HG02852 (cell line): ENCODE data around the gene BANK1.

ENCODE experiments used
- ATAC-seq: cut with Tn5 transposase; IDR thresholded peaks from one replicate; pipeline ENCODE4 v1.9.1; 2021; ENCODE audit warnings: mild to moderate bottlenecking, moderate library complexity; ENCODE audit not compliant: unreplicated experiment

The BANK1 gene

DNA sequence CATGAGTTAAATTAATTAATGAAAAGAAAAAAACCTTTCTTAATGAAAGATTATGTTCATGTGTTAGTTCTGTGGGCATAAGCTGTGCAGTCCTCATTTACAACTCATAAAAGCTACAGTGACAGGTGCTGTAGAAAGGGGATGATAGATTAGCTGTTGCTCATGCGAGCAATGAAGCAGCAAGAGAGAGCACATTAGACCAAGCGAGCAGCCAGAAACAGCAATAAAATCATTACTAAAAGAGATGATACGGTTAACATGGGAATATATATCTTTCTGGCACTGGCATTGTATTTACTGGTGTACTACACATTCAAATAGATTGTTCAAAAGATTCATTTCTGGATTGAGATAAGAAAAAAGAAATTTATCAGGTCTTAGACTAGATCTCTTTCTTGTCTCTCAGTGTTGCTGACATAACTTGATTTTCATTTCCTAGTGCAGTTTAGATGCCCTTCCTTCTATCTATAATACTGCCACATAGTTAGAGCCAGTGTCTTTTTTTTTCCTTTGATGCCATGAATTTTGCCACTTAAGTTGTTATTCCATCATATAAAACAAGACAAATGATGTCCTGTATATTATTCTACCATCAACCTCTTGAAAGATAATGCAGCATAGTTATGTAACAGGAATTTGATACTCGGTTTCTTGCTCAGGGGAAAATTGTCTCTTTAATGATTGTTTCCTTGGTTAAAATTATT is 164.6 kb downstream of the BANK1 start:
- no peak for ATAC-seq

DNA sequence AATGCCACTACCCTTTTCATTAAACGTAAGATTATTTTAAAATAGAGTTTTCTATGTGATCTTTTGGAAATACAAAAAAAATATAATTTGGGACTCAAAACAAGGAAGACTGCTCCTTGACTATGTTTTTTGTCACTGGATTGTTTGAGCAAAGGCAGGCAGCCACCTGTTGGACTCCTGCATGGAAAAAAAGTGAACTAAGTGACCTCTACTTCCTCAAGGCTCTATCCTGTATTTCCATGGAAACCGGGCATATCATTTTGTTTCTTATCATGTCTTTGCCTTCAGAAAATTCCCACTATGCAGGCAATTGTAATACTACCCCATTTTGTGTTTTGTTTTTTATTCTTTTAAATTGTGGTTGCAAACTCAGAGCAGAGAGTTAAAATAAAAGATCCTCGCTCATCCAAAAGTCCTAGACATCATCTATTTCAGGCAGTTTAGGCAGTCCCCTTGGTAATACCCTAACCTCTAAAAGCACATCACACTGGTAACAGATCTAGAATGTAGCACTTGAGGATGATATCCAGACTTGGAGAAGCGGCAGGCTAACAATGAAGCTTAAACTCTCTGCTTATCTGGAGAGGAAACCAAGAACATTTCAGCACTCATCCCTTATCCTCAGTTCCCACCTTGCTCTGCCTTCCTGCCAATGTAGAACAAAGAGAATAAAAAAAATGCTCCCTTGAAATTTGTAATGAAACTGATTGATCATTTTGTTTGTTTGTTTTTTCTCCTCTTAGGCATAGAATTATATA is 165.7 kb downstream of the BANK1 start:
- ATAC-seq: no peak

DNA sequence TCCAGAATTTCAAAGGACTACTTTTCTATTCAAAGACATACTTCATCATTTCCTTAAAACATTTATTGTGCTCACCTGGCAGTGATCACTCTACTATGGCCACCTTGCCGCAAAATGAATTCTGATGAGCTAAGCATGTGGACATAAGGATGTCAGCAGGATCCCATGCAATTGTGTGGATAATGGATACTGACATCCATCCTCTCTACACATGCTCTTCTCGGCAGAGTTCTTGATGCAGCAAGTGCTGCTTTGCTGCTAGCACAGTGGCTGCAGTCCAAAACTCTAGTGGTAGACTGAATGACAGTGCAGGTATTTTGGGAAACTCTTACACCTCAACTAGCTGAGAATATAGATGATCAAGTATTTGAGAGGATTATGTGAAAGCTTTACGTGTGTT is 168.0 kb downstream of the BANK1 start:
- no peak for ATAC-seq

DNA sequence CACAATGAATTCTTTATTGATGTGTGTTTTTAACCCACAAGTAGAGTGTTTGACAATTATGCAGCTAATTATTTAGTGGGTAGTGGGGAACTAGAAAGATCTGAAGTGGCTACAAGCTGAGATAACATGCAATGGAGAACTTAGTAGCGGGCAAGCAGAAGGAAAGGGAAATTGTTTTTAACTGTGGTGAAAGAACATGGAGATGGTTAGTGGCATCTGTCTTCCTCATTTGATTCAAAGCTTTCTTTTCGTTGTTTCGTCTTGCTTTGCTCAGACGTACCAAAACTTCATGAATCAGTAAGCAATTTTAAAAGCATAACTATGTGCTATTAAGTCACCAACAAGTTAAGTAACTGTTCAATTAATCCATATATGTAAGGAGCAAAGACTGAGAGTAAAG is 169.9 kb downstream of the BANK1 start:
- ATAC-seq: no peak

DNA sequence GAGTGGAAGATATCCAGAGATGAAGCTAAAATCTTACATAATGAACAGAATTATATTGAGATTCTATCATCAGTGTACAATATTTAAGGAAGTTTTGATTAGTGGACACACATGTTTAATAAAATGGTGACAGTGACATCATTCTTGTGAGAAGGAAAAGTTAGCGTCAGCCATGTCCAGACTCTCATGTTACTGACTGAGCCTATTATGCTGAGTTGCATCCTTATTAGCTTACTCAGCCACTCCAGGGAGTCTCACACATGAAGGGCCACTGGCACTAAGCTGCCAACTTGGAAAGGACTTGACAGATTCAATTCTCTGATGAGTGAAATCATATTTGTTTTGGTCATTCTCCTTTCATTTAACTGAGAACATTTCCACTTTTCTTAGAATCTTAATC is 170.6 kb downstream of the BANK1 start:
- no peak for ATAC-seq

DNA sequence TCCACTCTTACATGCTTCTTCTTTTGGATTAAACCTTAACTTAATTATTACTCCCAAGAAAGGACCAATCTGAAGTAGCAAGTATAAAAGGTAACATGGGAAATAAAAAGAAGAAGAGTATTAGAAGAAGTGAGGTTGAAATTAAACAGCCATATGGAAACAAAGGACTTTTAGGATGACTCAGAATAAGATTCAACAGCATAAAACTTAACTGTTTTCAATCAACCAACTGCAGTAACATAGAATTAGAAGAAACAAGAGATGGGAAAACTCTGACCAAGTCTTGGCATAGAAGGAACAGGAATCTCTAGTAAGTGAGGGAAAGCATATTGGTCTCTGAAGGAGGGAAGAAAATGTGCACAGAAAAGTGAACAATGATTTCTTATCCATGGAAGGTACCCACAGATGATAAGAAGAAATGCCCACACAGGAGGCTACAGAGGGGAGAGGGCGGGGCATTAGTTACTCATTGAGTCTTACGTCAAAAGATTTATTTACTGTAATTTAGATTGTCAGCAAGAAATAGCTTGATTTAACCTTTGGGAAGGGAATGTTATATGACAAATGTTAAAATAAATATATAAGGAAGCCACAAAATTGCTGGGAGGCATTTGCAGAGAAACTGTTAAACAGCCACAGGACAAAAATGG is 177.3 kb downstream of the BANK1 start:
- ATAC-seq: no peak

DNA sequence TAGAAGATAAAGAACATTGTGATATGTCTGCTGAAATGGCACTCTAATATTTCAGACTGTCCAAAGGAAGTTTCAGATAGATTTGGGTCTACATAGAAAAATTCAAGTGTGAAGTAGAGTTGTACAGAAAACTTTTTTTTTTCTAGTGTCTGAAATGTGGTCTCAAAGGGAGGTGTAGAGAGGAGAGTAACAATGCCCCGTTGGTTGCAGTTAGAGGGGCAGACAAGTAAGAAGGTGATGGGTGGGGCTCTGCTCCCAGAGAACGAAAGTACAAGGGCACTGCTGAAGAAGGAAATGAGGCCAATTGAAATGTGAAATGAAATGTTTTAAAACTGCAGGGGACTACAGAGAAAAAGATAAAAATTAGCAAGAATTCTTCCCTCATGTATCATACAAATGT is 177.8 kb downstream of the BANK1 start:
- no peak for ATAC-seq

DNA sequence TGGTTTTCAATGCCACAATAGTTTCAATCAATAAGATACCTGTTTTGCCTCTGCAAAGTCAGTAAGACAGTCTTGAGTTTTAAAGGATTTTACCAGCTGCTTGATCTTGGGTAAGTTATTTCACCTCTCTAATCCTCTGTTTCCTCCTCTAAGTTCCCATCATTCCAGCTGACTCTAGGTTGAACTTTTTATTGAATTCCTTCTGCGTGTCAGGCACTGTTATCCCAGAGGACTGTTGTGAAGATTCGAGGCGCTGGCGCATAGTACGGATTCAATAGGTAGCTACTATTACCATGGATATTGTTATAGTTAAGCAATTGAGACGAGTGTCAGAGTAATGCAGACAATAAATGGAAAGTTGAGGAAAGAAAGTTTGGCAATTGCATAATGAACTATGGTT is 179.4 kb downstream of the BANK1 start:
- ATAC-seq: no peak

DNA sequence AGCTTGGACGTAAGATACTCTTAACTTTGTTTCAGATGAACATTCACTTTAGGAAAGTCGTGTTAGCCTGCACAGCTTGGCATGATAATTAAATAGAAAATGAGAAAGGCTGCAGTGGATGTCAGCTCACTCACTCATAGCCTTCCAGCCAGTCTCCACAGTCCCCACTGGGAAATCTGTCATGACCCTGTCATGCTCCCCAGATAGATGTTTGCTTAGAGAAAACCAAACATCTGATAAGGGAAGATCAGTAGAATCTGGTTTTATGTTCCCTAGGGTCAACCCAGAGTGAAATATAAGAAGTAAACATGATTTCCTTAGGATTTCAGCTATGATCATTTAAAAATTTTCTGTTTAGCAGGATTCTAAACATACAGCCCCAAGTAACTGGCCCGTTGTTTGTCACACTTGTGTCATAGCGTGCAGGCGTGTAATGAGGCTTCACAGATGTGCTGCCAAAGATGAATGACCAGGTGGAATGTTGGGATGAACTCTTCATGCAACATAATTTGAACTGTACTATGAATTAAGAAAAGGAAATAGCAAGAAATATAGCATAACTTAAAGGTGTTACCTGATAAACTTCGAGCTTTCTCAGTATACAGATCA is 180.1 kb downstream of the BANK1 start:
- no peak for ATAC-seq

DNA sequence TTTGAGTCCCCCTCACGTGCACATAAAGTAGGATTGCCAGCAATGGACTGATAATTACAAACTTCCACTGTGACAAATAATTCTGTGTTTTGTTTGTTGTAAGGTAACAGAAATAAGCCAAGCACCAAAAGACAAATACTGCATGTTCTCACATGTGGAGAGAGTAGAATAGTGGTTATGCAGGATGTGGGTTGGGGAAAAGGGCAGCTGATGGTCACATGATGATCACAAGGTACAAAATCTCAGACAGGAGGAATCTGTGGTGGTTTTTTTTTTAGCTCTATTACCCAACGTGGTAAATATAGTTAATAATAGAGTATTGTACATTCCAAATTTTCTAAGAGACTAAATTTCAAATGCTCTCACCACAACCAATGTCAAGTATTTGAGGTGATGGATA is 182.3 kb downstream of the BANK1 start:
- no peak for ATAC-seq

DNA sequence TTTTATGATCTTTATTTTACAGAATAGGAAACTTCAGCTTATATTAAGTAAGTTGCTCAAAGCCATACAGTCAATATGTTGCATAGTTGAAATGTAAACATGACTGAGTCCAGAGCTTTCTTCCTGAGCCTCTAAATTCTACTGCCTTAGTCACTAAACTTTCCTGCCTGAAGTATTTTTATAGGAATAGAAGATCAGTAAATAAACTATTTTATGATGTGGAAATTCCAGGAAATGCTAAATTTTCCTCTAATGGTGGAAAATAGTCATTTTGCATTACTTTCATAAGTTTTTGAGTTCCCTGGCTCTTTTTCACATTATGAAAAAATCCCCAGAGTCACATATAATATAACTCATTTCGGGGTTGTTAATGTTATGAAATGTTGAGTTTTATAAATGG is 182.8 kb downstream of the BANK1 start:
- no peak for ATAC-seq

DNA sequence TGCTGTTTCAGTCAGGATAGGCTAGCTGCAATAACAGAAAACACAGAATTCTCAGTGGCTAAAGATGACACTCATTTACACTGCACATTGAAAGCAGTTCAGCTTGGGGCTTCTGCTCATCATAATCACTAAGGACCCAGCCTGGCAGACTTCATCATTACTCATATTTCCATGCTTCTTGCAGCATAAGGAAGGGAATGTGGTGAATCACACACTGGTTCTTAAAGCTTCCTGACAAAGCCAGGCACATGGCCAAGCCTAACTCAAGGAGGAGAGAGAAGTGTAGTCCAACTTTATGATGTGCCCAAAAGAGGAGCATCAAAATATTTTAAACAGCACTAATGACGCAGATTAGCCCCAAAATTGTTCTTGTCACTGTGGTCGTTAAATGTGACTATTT is 186.5 kb downstream of the BANK1 start:
- no peak for ATAC-seq

DNA sequence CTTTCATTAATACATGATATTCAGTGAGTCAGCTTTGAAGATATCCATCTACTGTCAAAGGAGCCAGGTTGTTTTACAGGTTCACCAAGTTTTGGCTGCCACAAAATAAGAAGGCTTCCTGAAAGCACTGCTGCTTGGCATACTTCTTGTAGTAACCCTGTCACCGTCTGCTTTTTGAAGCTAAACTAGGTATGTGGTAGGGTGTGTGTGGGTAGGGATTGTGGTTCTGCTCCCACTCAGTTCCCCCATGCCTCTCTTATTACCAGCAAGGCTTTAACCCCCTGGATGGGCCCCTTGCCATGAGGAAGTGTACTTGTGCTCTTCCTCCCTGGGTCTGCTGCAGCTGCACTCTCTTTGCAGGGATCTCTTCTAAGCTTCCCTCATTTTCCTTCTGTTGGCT is 191.2 kb downstream of the BANK1 start:
- no peak for ATAC-seq

DNA sequence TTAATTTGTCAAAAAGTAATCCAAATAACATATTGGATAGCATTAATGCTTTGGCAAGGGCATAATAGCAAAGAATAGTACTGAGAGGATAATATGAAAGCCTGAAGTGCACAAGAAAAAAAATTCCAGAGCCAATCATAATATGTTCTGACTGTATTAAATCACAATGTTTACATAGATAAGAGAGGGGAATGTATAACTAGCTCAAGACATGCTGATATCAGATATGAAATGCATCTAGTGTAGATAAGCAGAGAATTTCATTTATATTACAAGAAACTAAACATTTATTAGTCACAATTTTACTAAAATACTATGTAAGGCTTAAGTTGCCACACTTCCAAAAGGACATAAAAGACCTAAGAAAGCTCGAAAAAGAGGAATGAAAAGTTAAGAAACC is 193.3 kb downstream of the BANK1 start:
- ATAC-seq: no peak

DNA sequence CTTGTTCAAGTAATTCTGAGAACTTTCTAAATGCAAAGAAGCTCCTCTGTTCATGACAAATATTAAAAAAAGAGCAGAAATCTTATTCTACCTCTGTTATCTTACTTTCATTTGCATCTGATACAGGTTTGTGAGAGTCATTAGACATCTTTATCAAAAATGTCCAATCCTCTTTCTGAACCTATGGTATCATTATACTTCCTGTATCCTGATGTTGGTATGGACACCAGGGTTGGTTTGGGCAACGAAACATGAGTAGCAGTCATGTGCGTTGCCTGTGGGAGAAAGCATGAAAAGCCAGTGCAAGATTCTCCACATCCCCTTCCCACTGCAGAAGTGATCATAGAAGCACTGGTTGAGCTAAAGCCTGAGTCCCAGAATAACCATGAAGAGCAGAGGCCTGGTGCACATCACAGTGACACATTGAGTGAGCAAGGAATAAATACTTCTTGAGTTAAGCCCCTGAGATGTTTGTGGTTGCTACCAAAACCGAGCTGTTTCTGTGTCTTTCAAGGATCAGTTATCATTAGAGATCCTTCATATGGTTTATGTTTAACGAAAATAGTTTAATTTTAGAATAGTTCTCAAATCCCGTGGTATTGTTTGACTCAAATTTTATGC is 197.2 kb downstream of the BANK1 start:
- ATAC-seq: peak; percentile 92

DNA sequence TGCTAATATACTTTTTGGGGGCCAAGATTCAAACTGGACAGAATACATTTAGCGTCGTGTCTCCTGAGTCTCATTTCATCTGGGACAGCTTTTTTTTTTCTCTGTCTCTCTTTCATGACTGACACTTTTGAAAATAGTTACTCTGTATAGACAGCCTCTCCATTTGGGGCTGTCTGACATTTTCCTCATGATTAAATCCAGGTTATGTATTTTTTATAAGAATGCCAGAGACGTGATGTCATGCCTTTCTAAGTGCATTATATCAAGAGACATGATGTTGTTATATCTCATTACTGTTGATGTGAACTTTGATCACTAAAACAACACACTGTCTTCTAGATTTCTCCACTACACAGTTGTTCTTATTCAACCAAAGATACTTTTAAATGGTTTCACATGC is 199.0 kb downstream of the BANK1 start:
- ATAC-seq: no peak

DNA sequence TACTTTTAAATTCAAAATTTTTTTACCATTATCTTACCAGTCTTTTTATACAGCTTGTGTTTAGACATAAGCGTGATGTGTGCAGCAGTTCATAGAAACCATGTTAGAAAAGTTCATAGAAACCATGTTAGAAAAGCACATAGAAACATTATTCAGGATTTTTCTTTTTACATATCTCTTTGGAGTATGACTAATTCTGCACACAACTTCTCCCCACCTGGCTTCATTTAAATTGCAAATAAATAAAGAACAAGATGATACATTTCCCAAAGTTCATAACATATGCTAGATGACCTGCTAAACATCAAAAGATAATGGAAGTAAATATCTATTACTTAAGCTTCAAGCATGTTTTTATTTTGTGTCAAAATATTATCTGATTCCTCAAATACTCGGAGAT is 201.9 kb downstream of the BANK1 start:
- ATAC-seq: no peak

DNA sequence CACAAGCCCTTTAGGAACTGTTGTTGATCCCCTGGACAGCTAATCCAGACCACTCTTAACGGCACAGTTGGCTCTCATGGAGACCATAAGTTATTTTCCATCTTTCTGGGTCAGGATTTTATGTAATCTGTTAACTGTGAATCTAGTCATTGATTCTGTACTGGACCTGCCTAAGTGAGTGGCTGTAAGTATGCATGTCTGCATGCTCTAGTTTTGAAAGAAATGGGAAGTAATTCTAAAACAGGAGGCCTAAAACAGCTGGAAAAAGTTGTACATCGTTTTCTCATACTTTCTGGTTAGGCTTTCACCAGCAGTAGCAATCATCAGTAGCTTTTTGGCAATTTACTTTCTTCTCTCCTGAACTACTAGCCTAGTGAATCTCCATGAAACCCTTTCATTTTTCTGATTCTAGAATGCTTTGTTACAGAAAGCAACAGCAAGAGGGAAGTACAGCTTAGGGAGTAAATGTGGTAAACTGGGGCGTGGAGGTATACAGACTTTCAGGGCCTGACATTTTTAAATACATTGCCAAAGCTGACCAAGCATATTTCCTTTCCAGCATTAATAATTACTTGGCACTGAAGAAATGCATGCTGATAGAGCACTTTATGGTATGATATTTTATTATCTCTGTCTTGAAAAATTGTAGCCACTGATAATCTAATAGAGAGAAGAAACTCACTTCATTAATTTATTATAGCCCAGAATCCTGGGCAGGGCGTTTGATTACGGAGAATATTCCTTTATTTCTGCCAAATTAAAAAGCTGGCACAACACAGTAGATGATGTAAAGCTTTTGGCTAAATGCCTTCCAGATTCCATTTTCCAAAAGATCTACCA is 202.7 kb downstream of the BANK1 start:
- ATAC-seq: no peak

DNA sequence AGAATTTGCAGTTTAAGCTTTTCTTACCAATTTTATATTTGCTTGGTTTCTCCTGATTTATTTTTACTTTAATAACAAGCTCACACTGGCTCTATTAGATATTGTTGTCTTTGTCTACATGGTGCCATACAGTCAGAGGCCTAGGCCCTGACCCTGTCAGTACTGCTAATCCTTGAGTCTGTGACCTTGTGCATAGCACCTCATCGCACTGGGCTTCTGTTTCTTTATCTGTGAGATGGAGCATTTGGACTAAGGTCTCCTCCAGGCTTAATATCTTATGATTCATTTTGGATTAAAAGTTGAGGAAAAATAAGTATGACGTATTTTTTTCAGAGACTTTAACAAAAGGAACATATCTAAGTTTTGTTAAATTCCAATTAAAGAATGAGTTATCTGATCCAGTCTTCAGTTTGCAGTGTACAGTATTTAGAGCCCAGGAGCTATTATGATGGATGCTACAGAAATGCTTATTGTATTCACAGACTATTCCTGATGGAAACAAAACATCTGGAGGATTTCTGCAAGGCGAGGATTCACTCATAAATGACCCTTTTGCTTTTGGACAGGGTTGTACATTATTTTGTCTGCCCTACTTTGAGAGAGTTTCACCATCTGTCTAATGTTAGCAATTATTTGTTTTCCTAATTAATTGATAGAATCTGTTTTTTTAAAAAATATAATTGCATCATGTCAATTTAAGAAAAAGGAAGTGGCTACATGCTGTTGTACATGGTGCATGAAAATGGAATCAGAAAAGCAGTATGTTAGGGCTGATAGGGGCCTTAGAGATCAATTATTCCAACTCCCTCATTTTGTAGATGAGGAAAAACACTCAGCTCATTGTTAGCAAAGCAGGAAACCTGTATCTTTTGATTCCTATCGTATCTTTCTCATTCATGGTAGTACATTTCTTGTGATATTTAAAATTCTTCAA is 203.6 kb downstream of the BANK1 start:
- ATAC-seq: no peak
